HepG2 (cell line): ENCODE measurements around the gene ORMDL3. TPM values are rescaled to one million over a fixed set of nuclear protein-coding genes. Genes with fewer than 3 reads are reported as not detected.

Experiments
- ATAC-seq: fragments of 200-7000 bp; cut with Tn5 transposase; 3 replicates; pipeline ENCODE4 v1.9.1; 2020; ENCODE audit warnings: mild to moderate bottlenecking, moderate library complexity
- BruUV-seq: library from RNA; stranded (reverse); fragments of 400-500 nt; replicated peaks from 2 replicates; lab custom pipeline; 2021; lab: Mats Ljungman, UMichigan
- CTCF ChIA-PET: fragments of 300-600 bp; formaldehyde crosslinking; extraction: SDS; loops from one replicate; lab custom pipeline; 2021; ENCODE audit warnings: low total read pairs, inconsistent platforms, low intra/inter-chr PET ratio; lab: Yijun Ruan, JAX
- POLR2A ChIA-PET: fragments of 350-600 bp; sonication (Branson Sonifier 250); formaldehyde crosslinking; loops from one replicate; lab custom pipeline; 2020; ENCODE audit warnings: antibody characterized with exemption, inconsistent platforms; lab: Yijun Ruan, JAX
- DNase-seq: peaks from one replicate; pipeline ENCODE4 v3.0.0-alpha.2; 2015; ENCODE audit warnings: low spot score
- FAIRE-seq: peaks from 3 replicates; lab custom pipeline; 2011; peaks lifted over from hg19 to GRCh38; lab: Jason Lieb, UNC
- H2AFZ ChIP-seq: one replicate; pipeline ENCODE4 v1.6.1; 2011; ENCODE audit warnings: low read length, inconsistent platforms
- H3K27ac ChIP-seq: fragments of 300-600 bp; 3 replicates; pipeline ENCODE4 v1.8.0; 2011; ENCODE audit warnings: mixed run types, mild to moderate bottlenecking, mixed read lengths, low read length, inconsistent platforms; ENCODE audit not compliant: insufficient read depth; ENCODE audit errors: extremely low read length
- H3K27me3 ChIP-seq, 2 experiments: fragments of 200-600 bp in 1 of 2; 2 replicates in 1 of 2; 3 replicates in 1 of 2; pipeline versions ENCODE4 v1.6.0 to v1.8.0; 2011; ENCODE audit warnings: low read length in 2 of 2, mild to moderate bottlenecking in 2 of 2, moderate library complexity in 2 of 2, inconsistent platforms in 1 of 2; ENCODE audit not compliant: insufficient read depth in 2 of 2, control insufficient read depth in 1 of 2
- H3K36me3 ChIP-seq, 2 experiments: fragments of 200-600 bp in 1 of 2; replicated peaks in 1 of 2; 2 replicates in 1 of 2; 3 replicates in 1 of 2; pipeline versions ENCODE4 v1.5.1 to v1.8.0; 2011; ENCODE audit warnings: low read length in 2 of 2, inconsistent platforms in 1 of 2; ENCODE audit not compliant: insufficient read depth in 2 of 2, control insufficient read depth in 1 of 2
- H3K4me1 ChIP-seq: 2 replicates; pipeline ENCODE4 v1.5.1; 2012; ENCODE audit warnings: low read length, inconsistent platforms; ENCODE audit not compliant: insufficient read depth
- H3K4me2 ChIP-seq: 2 replicates; pipeline ENCODE4 v1.6.0; 2011; ENCODE audit warnings: low read depth, low read length, inconsistent platforms
- H3K4me3 ChIP-seq, 3 experiments: fragments of 200-600 bp in 1 of 3; sonication (generic), shearing (Covaris generic) in 1 of 3; replicated peaks in 1 of 3; 2 replicates each; pipeline ENCODE4 v1.5.1; 2011 to 2016; ENCODE audit warnings: low read length in 3 of 3, inconsistent platforms in 2 of 3, low read depth in 2 of 3, mild to moderate bottlenecking in 2 of 3, control low read depth in 1 of 3, mixed read lengths in 1 of 3; ENCODE audit not compliant: insufficient read depth in 1 of 3
- H3K79me2 ChIP-seq: one replicate; pipeline ENCODE4 v1.6.1; 2011; ENCODE audit warnings: low read length, inconsistent platforms; ENCODE audit not compliant: insufficient read depth
- H3K9ac ChIP-seq: 2 replicates; pipeline ENCODE4 v1.6.0; 2011; ENCODE audit warnings: mild to moderate bottlenecking, low read depth, low read length, inconsistent platforms; ENCODE audit not compliant: insufficient read depth
- H3K9me3 ChIP-seq: 2 replicates; pipeline ENCODE4 v1.5.1; 2012; ENCODE audit warnings: mild to moderate bottlenecking, low read length
- H4K20me1 ChIP-seq: 2 replicates; pipeline ENCODE4 v1.6.0; 2011; ENCODE audit warnings: inconsistent platforms, mild to moderate bottlenecking, low read length, moderate library complexity; ENCODE audit not compliant: insufficient read depth
- ARID2 ChIP-seq: sonication (generic); formaldehyde crosslinking; IDR thresholded peaks from 2 replicates; pipeline ENCODE4 v1.8.1; 2022; ENCODE audit warnings: mild to moderate bottlenecking, missing genetic modification reagents, borderline replicate concordance
- CEBPB ChIP-seq: IDR thresholded peaks from 2 replicates; pipeline ENCODE4 v1.6.1; 2011; ENCODE audit warnings: low read depth, low read length, improper control_type of control experiment, borderline replicate concordance
- LCORL ChIP-seq, 2 experiments: fragments of 450-650 bp in 1 of 2; sonication (generic) in 1 of 2; formaldehyde crosslinking in 1 of 2; IDR thresholded peaks; 2 replicates each; pipeline versions ENCODE4 v1.5.0 to v1.6.1; 2017 to 2020; ENCODE audit warnings: antibody characterized with exemption in 1 of 2, missing genetic modification reagents in 1 of 2
- SETDB1 ChIP-seq: sonication (generic); formaldehyde crosslinking; IDR thresholded peaks from 2 replicates; pipeline ENCODE4 v1.5.1; 2020; ENCODE audit warnings: missing genetic modification reagents, mild to moderate bottlenecking, borderline replicate concordance
- ZNF556 ChIP-seq: sonication (generic); formaldehyde crosslinking; IDR thresholded peaks from 2 replicates; pipeline ENCODE4 v1.4.0; 2020; ENCODE audit warnings: mild to moderate bottlenecking, missing genetic modification reagents, borderline replicate concordance
- WGBS: methylation state at CpG from one replicate; pipeline ENCODE4 v1.1.6; 2017; ENCODE audit warnings: low lambda C conversion rate; 5-methylcytosine and 5-hydroxymethylcytosine counted together
- in situ Hi-C: cut with HindIII; loops from 2 replicates; pipeline ENCODE4 v1.10.0; 2017; ENCODE audit warnings: low pct_unique_long_range_greater_than_20kb; ENCODE audit not compliant: extremely low pct_ligation_motif_present
- intact Hi-C: fragments of 100-400 bp; cut with micrococcal nuclease; formaldehyde crosslinking; loops from one replicate; pipeline ENCODE4 v1.10.0; 2022; ENCODE audit not compliant: unreplicated experiment
- polyA plus RNA-seq, 8 experiments: library from polyadenylated mRNA; depleted of rRNA in 3 of 8; stranded (reverse) in 7 of 8; unstranded in 1 of 8; fragments of >200 nt; fragmentation: Illumina TruSeq in 4 of 8; extraction: Trizol in 4 of 8; gene quantifications; 2 replicates each; pipeline versions ENCODE4 v1.2.1 to v1.2.3, GENCODE V29; 2011 to 2016; ENCODE audit warnings: low read depth in 4 of 8, missing spikeins in 1 of 8, mixed read lengths in 1 of 8; ENCODE audit not compliant: insufficient read depth in 1 of 8
- total RNA-seq, 5 experiments: library from RNA; depleted of rRNA; stranded (reverse); fragments of >200 nt; fragmentation: Illumina TruSeq; extraction: Trizol; gene quantifications; 2 replicates each; pipeline ENCODE4 v1.2.3, GENCODE V29; 2016; ENCODE audit warnings: low read depth in 1 of 5

The ORMDL3 gene
- total and polyA plus RNA-seq, 2 of the 13 experiments (the other 11 are each of a cell fraction or from before 2014, with no cell fraction given): 181 to 384 TPM

DNA sequence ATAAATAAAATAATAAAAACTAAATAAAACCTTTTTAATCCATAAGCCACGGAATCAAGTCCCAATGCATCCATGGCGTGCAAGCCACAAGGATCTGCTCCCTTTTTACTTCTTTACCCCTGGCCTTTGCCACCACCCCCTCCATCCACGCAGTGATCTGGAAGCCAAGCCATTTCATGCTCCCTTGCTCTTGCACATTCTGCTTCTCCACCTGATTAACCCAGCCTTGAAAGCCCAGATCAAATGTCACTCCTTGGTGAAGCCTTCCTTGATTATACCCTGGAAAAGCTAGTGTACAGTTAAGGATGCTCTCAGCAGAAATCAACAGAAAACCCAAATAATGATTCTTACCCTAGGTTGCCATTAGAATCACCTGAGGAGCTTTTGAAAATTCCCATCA, 10.0 kb upstream of the ORMDL3 start:
- ChIA-PET POLR2A (interaction anchor here (1.0 to 2.8 kb wide), 3 partner anchors 11 to 33 kb away, joined by 4 to 15 read pairs (median 5); partner anchors contain the start of genes LRRC3C and ORMDL3), CTCF (no interaction called here)
- 93% methylated on average over 3 of the region's 3 CpGs for WGBS
- no peak for ATAC-seq
- Histone ChIP-seq H3K9me3 (no peaks in the 10 kb centered on the region), H3K27ac (no peak overlapping the region), H3K79me2 (no peaks in the 10 kb centered on the region), H3K4me1 (peaks cover 67% of the 10 kb centered on the region), H2AFZ (no peak overlapping the region), H3K4me3 (no peak overlapping the region), H3K36me3 (no peaks in the 10 kb centered on the region), H3K9ac (no peak overlapping the region), H4K20me1 (no peaks in the 10 kb centered on the region), H3K27me3 (peaks cover 0 to under 1% of the 10 kb centered on the region in 2 experiments; a peak in 2 of 5 replicates), H3K4me2 (no peak overlapping the region)
- no TSS peak for BruUV-seq
- DNase-seq: no peak
- intact Hi-C loops: no loop called here
- in situ Hi-C loops: no loop called here
- no peak for FAIRE-seq
- TF ChIP-seq ARID2 (CRISPR knock-in tag) (0 out of 2 replicates have a peak, but pooled peaks have one; percentile 28), ZNF556 (no peak)

GRCh38 chr17:39935909-39936308, 8.5 kb upstream of the ORMDL3 start:
- no peaks in the 10 kb centered on the region for H3K79me2 ChIP-seq
- H3K9me3 ChIP-seq: no peaks in the 10 kb centered on the region
- ChIA-PET POLR2A (interaction anchor here (2.6 to 2.8 kb wide), 2 partner anchors 9 to 12 kb away, joined by 7 to 15 read pairs; partner anchors contain the start of genes LRRC3C and ORMDL3), CTCF (no interaction called here)
- H3K9ac ChIP-seq: no peak overlapping the region
- H3K27me3 ChIP-seq: no peaks in the 10 kb centered on the region
- 34% methylated on average over 3 of the region's 3 CpGs for WGBS
- TF ChIP-seq CEBPB (no peak), SETDB1 (CRISPR knock-in tag) (no peak), LCORL (IDR thresholded peaks at IDR 0.05) (no peak), LCORL (CRISPR knock-in tag; IDR thresholded peaks at IDR 0.05) (0 out of 2 replicates have a peak, but pooled peaks have one; percentile 21)
- DNase-seq: no peak
- intact Hi-C loops: no loop called here
- H3K27ac ChIP-seq: no peak overlapping the region
- BruUV-seq: no TSS peak
- peak overlapping the region; percentile 12; the same call in 1 of the 2 replicates for H3K4me2 ChIP-seq
- no peak overlapping the region for H3K4me3 ChIP-seq
- peaks cover 67% of the 10 kb centered on the region for H3K4me1 ChIP-seq
- no peaks in the 10 kb centered on the region for H4K20me1 ChIP-seq
- in situ Hi-C loops: no loop called here
- ATAC-seq: 0 out of 3 replicates have a peak, but pooled peaks have one; percentile 3
- no peaks in the 10 kb centered on the region for H3K36me3 ChIP-seq
- no peak for FAIRE-seq
- H2AFZ ChIP-seq: no peak overlapping the region
